ENCODE data around the gene TWIST2. TPM values are rescaled to one million over a fixed set of nuclear protein-coding genes. Genes with fewer than 3 reads are reported as not detected.

Gene TWIST2
- total RNA-seq, 1 experiment from 2014 or later, result 0.22 TPM

DNA sequence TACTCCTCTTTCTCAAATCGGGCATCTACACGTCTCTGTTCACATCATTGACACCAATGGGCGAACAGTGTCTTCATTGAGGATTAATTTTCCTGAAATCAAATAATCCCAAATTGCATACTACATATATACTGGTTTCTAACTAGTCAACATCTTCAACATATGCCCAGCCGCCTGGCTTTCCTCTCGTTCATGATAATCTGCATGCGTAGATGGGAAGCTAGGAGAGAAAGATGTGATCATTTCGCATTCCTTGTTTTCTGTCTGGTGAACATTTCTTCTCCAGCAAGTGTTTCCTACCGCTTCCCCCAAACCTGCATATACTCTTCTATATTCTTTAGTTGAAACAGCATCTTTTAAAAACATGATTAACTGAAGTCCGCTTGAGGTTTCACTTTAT lies 7.4 kb downstream of the TWIST2 start:
- Histone ChIP-seq H3K4ac (ENCODE audit: low read depth, low read length) (no peak overlapping the region), H3K27me3 (ENCODE audit: insufficient read depth, low read length) (peaks cover 2% of the 10 kb centered on the region; the same call in 1 of the 2 replicates)

More for the DNA sequence above, 7.4 kb downstream of the TWIST2 start:
- Histone ChIP-seq H2AK5ac (ENCODE audit: insufficient read length, low read length) (no peak overlapping the region), H3K9me3 (ENCODE audit: control insufficient read depth, low read depth, low read length) (no peaks in the 10 kb centered on the region), H3K23ac (ENCODE audit: insufficient read length, low read depth, low read length) (no peak overlapping the region), H3K4me2 (ENCODE audit: insufficient read depth, insufficient read length, low read length) (no peak overlapping the region), H3T11ph (ENCODE audit: low read length) (no peak overlapping the region), H2BK20ac (ENCODE audit: low read depth, low read length, poor library complexity, severe bottlenecking) (no peak overlapping the region), H3K56ac (ENCODE audit: insufficient read length, low read depth, low read length) (no peak overlapping the region), H2BK15ac (ENCODE audit: low read depth, low read length) (no peak overlapping the region), H3K79me1 (ENCODE audit: insufficient read depth, low read depth, low read length, poor library complexity, severe bottlenecking) (no peaks in the 10 kb centered on the region), H4K5ac (ENCODE audit: insufficient read length, low read depth, low read length) (no peak overlapping the region), H3K14ac (ENCODE audit: insufficient read depth, low read length) (no peak overlapping the region), H3K9ac (ENCODE audit: extremely low read depth, insufficient read length, low read length) (no peak overlapping the region), H2AFZ (ENCODE audit: low read length) (no peak overlapping the region), H2BK120ac (ENCODE audit: low read depth, low read length, poor library complexity, severe bottlenecking) (no peak overlapping the region), H3K18ac (ENCODE audit: insufficient read length, low read depth, low read length) (no peak overlapping the region), H2BK5ac (ENCODE audit: insufficient read length, low read length) (no peak overlapping the region), H4K8ac (replicated peaks; ENCODE audit: insufficient read length, low read depth, low read length) (no peak overlapping the region), H4K91ac (ENCODE audit: insufficient read length, low read depth, low read length) (no peak overlapping the region), H3K4me1 (ENCODE audit: insufficient read depth, low read length) (no peaks in the 10 kb centered on the region; the same call in 1 of the 2 replicates), H3K27ac (ENCODE audit: insufficient read length, low read depth, low read length) (no peak overlapping the region), H4K20me1 (ENCODE audit: control insufficient read depth, insufficient read depth, insufficient read length) (no peaks in the 10 kb centered on the region), H2BK12ac (ENCODE audit: insufficient read length, low read depth, low read length) (no peak overlapping the region), H3K79me2 (ENCODE audit: insufficient read depth, low read length) (no peaks in the 10 kb centered on the region), H3K23me2 (ENCODE audit: insufficient read length, low read depth, low read length, poor library complexity, severe bottlenecking) (no peaks in the 10 kb centered on the region)
- Mint-ChIP-seq H3K4me1 (peaks cover 8 to 14% of the 10 kb centered on the region in 2 experiments), H3K27ac (no peak overlapping the region), H3K36me3 (ENCODE audit: insufficient read depth in 1 of 3, low read depth in 3 of 3) (no peaks in the 10 kb centered on the region), H3K4me3 (no peak overlapping the region; a peak in 1 of 5 replicates), H3K27me3 (ENCODE audit: low read depth) (peaks cover 71% of the 10 kb centered on the region), H3K9me3 (no peaks in the 10 kb centered on the region)
- DNase-seq, result no peak
- TF ChIP-seq, protein P1, sequence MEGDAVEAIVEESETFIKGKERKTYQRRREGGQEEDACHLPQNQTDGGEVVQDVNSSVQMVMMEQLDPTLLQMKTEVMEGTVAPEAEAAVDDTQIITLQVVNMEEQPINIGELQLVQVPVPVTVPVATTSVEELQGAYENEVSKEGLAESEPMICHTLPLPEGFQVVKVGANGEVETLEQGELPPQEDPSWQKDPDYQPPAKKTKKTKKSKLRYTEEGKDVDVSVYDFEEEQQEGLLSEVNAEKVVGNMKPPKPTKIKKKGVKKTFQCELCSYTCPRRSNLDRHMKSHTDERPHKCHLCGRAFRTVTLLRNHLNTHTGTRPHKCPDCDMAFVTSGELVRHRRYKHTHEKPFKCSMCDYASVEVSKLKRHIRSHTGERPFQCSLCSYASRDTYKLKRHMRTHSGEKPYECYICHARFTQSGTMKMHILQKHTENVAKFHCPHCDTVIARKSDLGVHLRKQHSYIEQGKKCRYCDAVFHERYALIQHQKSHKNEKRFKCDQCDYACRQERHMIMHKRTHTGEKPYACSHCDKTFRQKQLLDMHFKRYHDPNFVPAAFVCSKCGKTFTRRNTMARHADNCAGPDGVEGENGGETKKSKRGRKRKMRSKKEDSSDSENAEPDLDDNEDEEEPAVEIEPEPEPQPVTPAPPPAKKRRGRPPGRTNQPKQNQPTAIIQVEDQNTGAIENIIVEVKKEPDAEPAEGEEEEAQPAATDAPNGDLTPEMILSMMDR (conservative IDR thresholded peaks at IDR 0.05), result no peak
- no CpG with 5 or more reads among the region's 9 CpGs for WGBS (ENCODE audit: extremely low coverage, insufficient read length, low lambda C conversion rate)

All from H9 (cell line).